ENCODE measurements around the gene CASS4.

DNA sequence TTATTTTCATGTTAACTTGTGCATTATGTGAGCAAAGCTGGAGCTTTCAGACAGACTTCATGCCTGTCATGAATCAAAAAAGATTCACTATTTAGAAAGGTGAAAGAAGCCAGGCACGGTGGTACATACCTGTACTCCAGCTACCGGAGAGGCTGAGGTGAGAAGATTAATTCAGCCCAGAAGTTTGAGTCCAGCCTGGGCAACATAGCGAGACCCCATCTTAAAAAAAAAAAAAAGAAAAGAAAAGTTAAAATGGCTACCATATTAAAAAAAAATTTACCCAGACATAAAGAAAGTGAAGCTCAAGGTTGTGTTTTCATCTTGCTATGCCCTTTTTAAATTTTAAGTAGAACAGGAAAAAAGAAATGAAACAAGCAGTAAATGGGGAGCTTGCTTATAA, 889 bp downstream of the CASS4 start:
- TF ChIP-seq, protein P1, sequence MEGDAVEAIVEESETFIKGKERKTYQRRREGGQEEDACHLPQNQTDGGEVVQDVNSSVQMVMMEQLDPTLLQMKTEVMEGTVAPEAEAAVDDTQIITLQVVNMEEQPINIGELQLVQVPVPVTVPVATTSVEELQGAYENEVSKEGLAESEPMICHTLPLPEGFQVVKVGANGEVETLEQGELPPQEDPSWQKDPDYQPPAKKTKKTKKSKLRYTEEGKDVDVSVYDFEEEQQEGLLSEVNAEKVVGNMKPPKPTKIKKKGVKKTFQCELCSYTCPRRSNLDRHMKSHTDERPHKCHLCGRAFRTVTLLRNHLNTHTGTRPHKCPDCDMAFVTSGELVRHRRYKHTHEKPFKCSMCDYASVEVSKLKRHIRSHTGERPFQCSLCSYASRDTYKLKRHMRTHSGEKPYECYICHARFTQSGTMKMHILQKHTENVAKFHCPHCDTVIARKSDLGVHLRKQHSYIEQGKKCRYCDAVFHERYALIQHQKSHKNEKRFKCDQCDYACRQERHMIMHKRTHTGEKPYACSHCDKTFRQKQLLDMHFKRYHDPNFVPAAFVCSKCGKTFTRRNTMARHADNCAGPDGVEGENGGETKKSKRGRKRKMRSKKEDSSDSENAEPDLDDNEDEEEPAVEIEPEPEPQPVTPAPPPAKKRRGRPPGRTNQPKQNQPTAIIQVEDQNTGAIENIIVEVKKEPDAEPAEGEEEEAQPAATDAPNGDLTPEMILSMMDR (IDR thresholded peaks at IDR 0.05) = no peak
- no peak for TF ChIP-seq POLR2A (IDR thresholded peaks at IDR 0.05)
